IMR-90 (cell line): Measurements from ENCODE around the gene TENT5A. TPM values are rescaled to one million over a fixed set of nuclear protein-coding genes. Genes with fewer than 3 reads are reported as not detected.

Source experiments
- ATAC-seq: fragments of 200-7000 bp; cut with Tn5 transposase; 2 replicates; pipeline ENCODE4 v1.9.1; 2020; ENCODE audit warnings: low read depth, mild to moderate bottlenecking, moderate library complexity
- BruUV-seq: library from RNA; stranded (reverse); fragments of 400-500 nt; replicated peaks from 2 replicates; lab custom pipeline; 2021; lab: Mats Ljungman, UMichigan
- CTCF ChIA-PET: fragments of 300-600 bp; formaldehyde crosslinking; extraction: SDS; loops from one replicate; lab custom pipeline; 2021; ENCODE audit warnings: antibody characterized with exemption; lab: Yijun Ruan, JAX
- POLR2A ChIA-PET: fragments of 300-600 bp; sonication (Branson Sonifier 250); formaldehyde crosslinking; loops from one replicate; lab custom pipeline; 2022; ENCODE audit warnings: antibody characterized with exemption; ENCODE audit not compliant: unreplicated experiment; lab: Charles Lee
- DNase-seq: peaks from one replicate; pipeline ENCODE4 v3.0.0; 2013
- H2AFZ ChIP-seq: replicated peaks from 2 replicates; pipeline ENCODE3; 2013; ENCODE audit warnings: low read length, mild to moderate bottlenecking; ENCODE audit not compliant: poor library complexity
- H2AK5ac ChIP-seq: 2 replicates; pipeline ENCODE4 v1.6.1; 2013; ENCODE audit warnings: low read depth, low read length, inconsistent platforms
- H2AK9ac ChIP-seq: replicated peaks from 2 replicates; pipeline ENCODE3; 2013; ENCODE audit warnings: mild to moderate bottlenecking, low read depth, low read length, moderate library complexity; ENCODE audit not compliant: poor library complexity
- H2BK120ac ChIP-seq: 2 replicates; pipeline ENCODE4 v1.6.1; 2013; ENCODE audit warnings: low read depth, low read length, inconsistent platforms
- H2BK15ac ChIP-seq: 3 replicates; pipeline ENCODE4 v1.6.1; 2013; ENCODE audit warnings: low read depth, low read length, inconsistent platforms
- H2BK20ac ChIP-seq: 2 replicates; pipeline ENCODE4 v1.6.1; 2013; ENCODE audit warnings: low read depth, mild to moderate bottlenecking, inconsistent platforms, low read length, moderate library complexity
- H2BK5ac ChIP-seq: 2 replicates; pipeline ENCODE4 v1.6.1; 2013; ENCODE audit warnings: mild to moderate bottlenecking, low read depth, low read length, inconsistent platforms; ENCODE audit not compliant: poor library complexity, severe bottlenecking
- H3K14ac ChIP-seq: replicated peaks from 2 replicates; pipeline ENCODE4 v1.6.1; 2013; ENCODE audit warnings: low read depth, low read length, inconsistent platforms
- H3K18ac ChIP-seq: 2 replicates; pipeline ENCODE4 v1.6.1; 2013; ENCODE audit warnings: low read depth, low read length, control low read depth
- H3K23ac ChIP-seq: 2 replicates; pipeline ENCODE4 v1.6.1; 2013; ENCODE audit warnings: low read depth, low read length, inconsistent platforms
- H3K27ac ChIP-seq: 2 replicates; pipeline ENCODE4 v1.5.1; 2013; ENCODE audit warnings: mild to moderate bottlenecking, control low read depth, low read length; ENCODE audit not compliant: insufficient read depth
- H3K27me3 ChIP-seq: 2 replicates; pipeline ENCODE4 v1.6.1; 2013; ENCODE audit warnings: low read length; ENCODE audit not compliant: control insufficient read depth, insufficient read depth
- H3K36me3 ChIP-seq: 2 replicates; pipeline ENCODE4 v1.6.1; 2013; ENCODE audit warnings: low read length, mixed read lengths; ENCODE audit not compliant: control insufficient read depth, insufficient read depth
- H3K4ac ChIP-seq: 2 replicates; pipeline ENCODE4 v1.6.1; 2013; ENCODE audit warnings: low read depth, low read length, inconsistent platforms
- H3K4me1 ChIP-seq: 2 replicates; pipeline ENCODE4 v1.6.1; 2013; ENCODE audit warnings: low read length, mixed read lengths; ENCODE audit not compliant: control insufficient read depth, insufficient read depth
- H3K4me2 ChIP-seq: 2 replicates; pipeline ENCODE4 v1.6.1; 2013; ENCODE audit warnings: low read depth, mild to moderate bottlenecking, control low read depth, low read length, moderate library complexity
- H3K4me3 ChIP-seq: 2 replicates; pipeline ENCODE4 v1.5.1; 2013; ENCODE audit warnings: low read depth, mild to moderate bottlenecking, control low read depth, low read length, moderate library complexity; ENCODE audit not compliant: insufficient read depth
- H3K56ac ChIP-seq: 2 replicates; pipeline ENCODE4 v1.6.1; 2013; ENCODE audit warnings: low read length, inconsistent platforms; ENCODE audit not compliant: insufficient read depth; ENCODE audit errors: extremely low read depth
- H3K79me1 ChIP-seq, 2 experiments: 2 replicates each; pipeline ENCODE4 v1.6.1; 2013; ENCODE audit warnings: low read length in 2 of 2, inconsistent platforms in 1 of 2, low read depth in 1 of 2
- H3K9ac ChIP-seq: 2 replicates; pipeline ENCODE4 v1.6.1; 2013; ENCODE audit warnings: low read depth, low read length, control low read depth
- H3K9me1 ChIP-seq: 2 replicates; pipeline ENCODE4 v1.6.1; 2013; ENCODE audit warnings: low read length, inconsistent platforms; ENCODE audit not compliant: insufficient read depth
- H3K9me3 ChIP-seq: 2 replicates; pipeline ENCODE4 v1.6.1; 2013; ENCODE audit warnings: low read length; ENCODE audit not compliant: control insufficient read depth, insufficient read depth
- H4K20me1 ChIP-seq: 2 replicates; pipeline ENCODE4 v1.6.1; 2013; ENCODE audit warnings: low read length, inconsistent platforms; ENCODE audit not compliant: insufficient read depth
- H4K5ac ChIP-seq: 2 replicates; pipeline ENCODE4 v1.6.1; 2013; ENCODE audit warnings: mild to moderate bottlenecking, low read depth, low read length, control low read depth
- H4K8ac ChIP-seq, 2 experiments: 2 replicates each; pipeline ENCODE4 v1.6.1; 2013; ENCODE audit warnings: low read depth in 2 of 2, low read length in 2 of 2, control low read depth in 1 of 2, inconsistent platforms in 1 of 2
- H4K91ac ChIP-seq: 2 replicates; pipeline ENCODE4 v1.6.1; 2013; ENCODE audit warnings: low read depth, low read length, inconsistent platforms; ENCODE audit not compliant: insufficient read depth
- BHLHE40 ChIP-seq: fragments of 150-350 bp; IDR thresholded peaks from 2 replicates; pipeline ENCODE4 v1.6.1; 2016; ENCODE audit warnings: mild to moderate bottlenecking, low read depth, low read length
- CEBPB ChIP-seq: IDR thresholded peaks from 2 replicates; pipeline ENCODE4 v1.6.1; 2012; ENCODE audit warnings: low read depth, low read length, improper control_type of control experiment
- CHD1 ChIP-seq: IDR thresholded peaks from 2 replicates; pipeline ENCODE4 v1.6.1; 2012; ENCODE audit warnings: low read depth, low read length, improper control_type of control experiment
- CTCF ChIP-seq: conservative IDR thresholded peaks from 2 replicates; pipeline ENCODE4 v1.5.1; 2012; ENCODE audit warnings: mild to moderate bottlenecking, low read depth, low read length, improper control_type of control experiment
- ELK1 ChIP-seq: fragments of 150-350 bp; IDR thresholded peaks from 2 replicates; pipeline ENCODE4 v1.6.1; 2016; ENCODE audit warnings: low read depth, mild to moderate bottlenecking, low read length, moderate library complexity, borderline replicate concordance
- FOS ChIP-seq: fragments of 150-350 bp; IDR thresholded peaks from 2 replicates; pipeline ENCODE4 v1.6.1; 2016; ENCODE audit warnings: low read depth, low read length
- MAFK ChIP-seq: IDR thresholded peaks from 2 replicates; pipeline ENCODE4 v1.6.1; 2012; ENCODE audit warnings: low read depth, low read length, improper control_type of control experiment
- MAZ ChIP-seq: IDR thresholded peaks from 2 replicates; pipeline ENCODE4 v1.6.1; 2012; ENCODE audit warnings: low read depth, mild to moderate bottlenecking, low read length, improper control_type of control experiment, moderate library complexity, borderline replicate concordance
- MXI1 ChIP-seq: IDR thresholded peaks from 2 replicates; pipeline ENCODE4 v1.6.1; 2012; ENCODE audit warnings: low read depth, mild to moderate bottlenecking, low read length, moderate library complexity, borderline replicate concordance
- NFE2L2 ChIP-seq: fragments of 150-350 bp; IDR thresholded peaks from 2 replicates; pipeline ENCODE4 v1.6.1; 2016; ENCODE audit warnings: low read depth, mild to moderate bottlenecking, low read length
- POLR2A ChIP-seq: IDR thresholded peaks from 2 replicates; pipeline ENCODE4 v1.6.1; 2012; ENCODE audit warnings: mild to moderate bottlenecking, low read depth, low read length
- RAD21 ChIP-seq: IDR thresholded peaks from 2 replicates; pipeline ENCODE4 v1.6.1; 2012; ENCODE audit warnings: low read length, improper control_type of control experiment
- RCOR1 ChIP-seq: IDR thresholded peaks from 2 replicates; pipeline ENCODE4 v1.6.1; 2012; ENCODE audit warnings: mild to moderate bottlenecking, low read length, improper control_type of control experiment; ENCODE audit not compliant: insufficient replicate concordance
- RFX5 ChIP-seq: IDR thresholded peaks from 2 replicates; pipeline ENCODE4 v1.8.0; 2012; ENCODE audit warnings: low read depth, mild to moderate bottlenecking, low read length, moderate library complexity
- SMC3 ChIP-seq: fragments of 150-350 bp; IDR thresholded peaks from 2 replicates; pipeline ENCODE4 v1.6.1; 2016; ENCODE audit warnings: low read depth, mild to moderate bottlenecking, antibody characterized with exemption, low read length, moderate library complexity
- WGBS, 2 experiments: methylation state at CpG; one replicate each; pipeline versions ENCODE4 v1.1.5 to v1.1.7; 2013; ENCODE audit warnings: missing lambda C conversion rate in 2 of 2; ENCODE audit not compliant: insufficient read length in 1 of 2; ENCODE audit errors: extremely low coverage in 2 of 2; 5-methylcytosine and 5-hydroxymethylcytosine counted together
- dilution Hi-C: fragments of 300-500 bp; cut with HindIII; formaldehyde crosslinking; loops from one replicate; pipeline ENCODE4 v1.14.3; 2018; ENCODE audit warnings: low sequenced_read_pairs; ENCODE audit not compliant: unreplicated experiment
- in situ Hi-C: fragments of 300-500 bp; cut with MboI; formaldehyde crosslinking; loops from 3 replicates; pipeline ENCODE4 v1.14.3; 2019; ENCODE audit warnings: low sequenced_read_pairs, inconsistent platforms, mixed read lengths
- intact Hi-C: fragments of 100-400 bp; cut with micrococcal nuclease; formaldehyde crosslinking; loops from 2 replicates; pipeline ENCODE4 v1.10.0; 2022
- polyA plus RNA-seq, 3 experiments: library from polyadenylated mRNA; depleted of rRNA; stranded (reverse); fragments of >200 nt; gene quantifications; 2 replicates each; pipeline ENCODE4 v1.2.3, GENCODE V29; 2012; ENCODE audit warnings: low replicate concordance in 1 of 3
- total RNA-seq: library from RNA; depleted of rRNA; stranded (reverse); fragments of >200 nt; gene quantifications from 2 replicates; pipeline ENCODE4 v1.2.3, GENCODE V29; 2012
- TF ChIP-seq, protein P1 (sequence below): fragments of 150-350 bp; IDR thresholded peaks from 2 replicates; pipeline ENCODE4 v1.6.1; 2017; ENCODE audit warnings: mild to moderate bottlenecking, antibody characterized with exemption, low read length, low read depth

The TENT5A gene
- total and polyA plus RNA-seq, 2 of the 4 experiments (the other 2 are of a cell fraction), result 3.5 to 10.8 TPM

GRCh38 chr6:81772741-81773140 is 20.3 kb upstream of the TENT5A start:
- Histone ChIP-seq H3K27ac (no peak overlapping the region), H2BK120ac (no peak overlapping the region), H3K4me3 (no peak overlapping the region), H2AK9ac (no peak overlapping the region), H3K27me3 (no peaks in the 10 kb centered on the region), H4K5ac (no peak overlapping the region), H3K14ac (no peak overlapping the region), H3K4me2 (no peak overlapping the region), H4K8ac (no peak overlapping the region), H3K9ac (no peak overlapping the region), H3K79me1 (no peaks in the 10 kb centered on the region), H3K9me3 (no peaks in the 10 kb centered on the region), H4K91ac (no peak overlapping the region), H3K56ac (no peak overlapping the region), H3K36me3 (no peaks in the 10 kb centered on the region), H2AFZ (no peak overlapping the region), H3K9me1 (0 out of 2 replicates have a peak, but pooled peaks cover 3% of the 10 kb centered on the region), H3K18ac (no peak overlapping the region), H4K20me1 (no peaks in the 10 kb centered on the region), H2BK15ac (no peak overlapping the region), H2BK5ac (no peak overlapping the region), H3K4ac (no peak overlapping the region), H2AK5ac (no peak overlapping the region), H3K4me1 (peaks cover 2% of the 10 kb centered on the region; the same call in 1 of the 2 replicates), H2BK20ac (no peak overlapping the region), H3K23ac (no peak overlapping the region)
- no CpG with 5 or more reads among the region's 2 CpGs for WGBS, 2 experiments
- ATAC-seq (peak; percentile 85), DNase-seq (peak; percentile 62)
- dilution Hi-C loops, result no loop called here
- in situ Hi-C loops, result loop anchor here (25.0 kb wide), 1 partner anchor 1635 kb away; no protein-coding TSS in a partner anchor
- ChIA-PET CTCF (no interaction called here), POLR2A (no interaction called here)
- BruUV-seq, result no TSS peak
- TF ChIP-seq ELK1, result no peak
- no peak for TF ChIP-seq CEBPB
- no peak for TF ChIP-seq RFX5
- no peak for TF ChIP-seq CTCF
- TF ChIP-seq, protein P1, sequence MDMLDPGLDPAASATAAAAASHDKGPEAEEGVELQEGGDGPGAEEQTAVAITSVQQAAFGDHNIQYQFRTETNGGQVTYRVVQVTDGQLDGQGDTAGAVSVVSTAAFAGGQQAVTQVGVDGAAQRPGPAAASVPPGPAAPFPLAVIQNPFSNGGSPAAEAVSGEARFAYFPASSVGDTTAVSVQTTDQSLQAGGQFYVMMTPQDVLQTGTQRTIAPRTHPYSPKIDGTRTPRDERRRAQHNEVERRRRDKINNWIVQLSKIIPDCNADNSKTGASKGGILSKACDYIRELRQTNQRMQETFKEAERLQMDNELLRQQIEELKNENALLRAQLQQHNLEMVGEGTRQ, result no peak
- no peak for TF ChIP-seq RCOR1
- no peak for TF ChIP-seq RAD21
- TF ChIP-seq CHD1, result no peak
- TF ChIP-seq POLR2A, result no peak
- no peak for TF ChIP-seq MAFK
- no peak for TF ChIP-seq BHLHE40
- TF ChIP-seq MXI1, result no peak
- no peak for TF ChIP-seq SMC3
- TF ChIP-seq FOS, result no peak
- TF ChIP-seq MAZ, result no peak
- no peak for TF ChIP-seq NFE2L2
- intact Hi-C loops, result no loop called here
